Activated CD8-positive, alpha-beta memory T cell treated with anti-CD3 and anti-CD28 coated beads, Interleukin-2, amount 50 U/mL, for 48 hours (primary cell): Measurements from ENCODE around the gene CCDC9B.

Experiments used
- DNase-seq: peaks from one replicate; pipeline ENCODE4 v3.0.0-alpha.2; 2020

CCDC9B gene

GRCh38 chr15:40306371-40306770, 34.4 kb downstream of the CCDC9B start:
- no peak for DNase-seq

- no peak for DNase-seq
These were observed 35.5 kb downstream of the CCDC9B start for GRCh38 chr15:40305281-40305680.

GRCh38 chr15:40303576-40303975, 37.2 kb downstream of the CCDC9B start:
- no peak for DNase-seq

- DNase-seq: no peak
These were observed 37.8 kb downstream of the CCDC9B start for GRCh38 chr15:40302981-40303380.

GRCh38 chr15:40302288-40302886, 38.4 kb downstream of the CCDC9B start:
- DNase-seq: no peak

- no peak for DNase-seq
These were observed 39.1 kb downstream of the CCDC9B start for GRCh38 chr15:40301467-40302179.

GRCh38 chr15:40300771-40301170, 40.0 kb downstream of the CCDC9B start:
- DNase-seq: no peak

- no peak for DNase-seq
These were observed 40.4 kb downstream of the CCDC9B start for GRCh38 chr15:40300367-40300766.

- no peak for DNase-seq
These were observed 42.4 kb downstream of the CCDC9B start for GRCh38 chr15:40298216-40298935.

GRCh38 chr15:40297356-40297755, 43.4 kb downstream of the CCDC9B start:
- no peak for DNase-seq

- no peak for DNase-seq
These were observed 44.0 kb downstream of the CCDC9B start for GRCh38 chr15:40296561-40297230.

- DNase-seq: no peak
These were observed 44.7 kb downstream of the CCDC9B start for GRCh38 chr15:40295877-40296560.

- no peak for DNase-seq
These were observed 45.4 kb downstream of the CCDC9B start for GRCh38 chr15:40295297-40295696.

- DNase-seq: no peak
These were observed 46.5 kb downstream of the CCDC9B start for GRCh38 chr15:40293905-40294895.

GRCh38 chr15:40293006-40293405, 47.7 kb downstream of the CCDC9B start:
- DNase-seq: no peak

- DNase-seq: no peak
These were observed 48.5 kb downstream of the CCDC9B start for GRCh38 chr15:40292246-40292645.

- no peak for DNase-seq
These were observed 49.7 kb downstream of the CCDC9B start for GRCh38 chr15:40290918-40291574.

- no peak for DNase-seq
These were observed 50.2 kb downstream of the CCDC9B start for GRCh38 chr15:40290545-40290917.

GRCh38 chr15:40289140-40289775, 51.5 kb downstream of the CCDC9B start:
- no peak for DNase-seq

- DNase-seq: no peak
These were observed 52.8 kb downstream of the CCDC9B start for GRCh38 chr15:40287968-40288367.

- no peak for DNase-seq
These were observed 53.2 kb downstream of the CCDC9B start for GRCh38 chr15:40287505-40287904.
